ENCODE measurements around the gene TMEM150B.

DNA sequence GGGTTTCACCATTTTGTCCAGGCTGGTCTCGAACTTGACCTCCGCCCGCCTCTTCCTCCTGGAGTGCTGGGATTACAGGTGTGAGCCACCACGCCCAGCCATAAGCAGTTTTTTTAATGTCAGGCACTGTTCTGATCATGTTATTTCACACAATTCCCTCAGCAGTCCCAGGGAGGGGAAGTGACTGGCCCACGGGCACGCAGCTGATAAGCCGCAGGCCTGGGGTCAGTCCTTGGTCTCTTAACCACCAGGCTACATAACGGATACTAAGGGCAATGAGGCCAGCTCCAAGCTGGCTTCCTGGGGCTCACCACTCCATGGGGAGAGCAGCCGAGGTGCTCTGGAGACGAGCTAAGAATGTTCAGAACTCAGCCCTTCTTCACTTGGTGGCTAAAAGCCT is 27.9 kb downstream of the TMEM150B start:
- no peak for TF ChIP-seq REST (IDR thresholded peaks at IDR 0.05; ENCODE audit: unreplicated experiment)
- no peak for TF ChIP-seq POLR2AphosphoS5 (IDR thresholded peaks at IDR 0.05; ENCODE audit: low read depth)
- TF ChIP-seq, protein P1, sequence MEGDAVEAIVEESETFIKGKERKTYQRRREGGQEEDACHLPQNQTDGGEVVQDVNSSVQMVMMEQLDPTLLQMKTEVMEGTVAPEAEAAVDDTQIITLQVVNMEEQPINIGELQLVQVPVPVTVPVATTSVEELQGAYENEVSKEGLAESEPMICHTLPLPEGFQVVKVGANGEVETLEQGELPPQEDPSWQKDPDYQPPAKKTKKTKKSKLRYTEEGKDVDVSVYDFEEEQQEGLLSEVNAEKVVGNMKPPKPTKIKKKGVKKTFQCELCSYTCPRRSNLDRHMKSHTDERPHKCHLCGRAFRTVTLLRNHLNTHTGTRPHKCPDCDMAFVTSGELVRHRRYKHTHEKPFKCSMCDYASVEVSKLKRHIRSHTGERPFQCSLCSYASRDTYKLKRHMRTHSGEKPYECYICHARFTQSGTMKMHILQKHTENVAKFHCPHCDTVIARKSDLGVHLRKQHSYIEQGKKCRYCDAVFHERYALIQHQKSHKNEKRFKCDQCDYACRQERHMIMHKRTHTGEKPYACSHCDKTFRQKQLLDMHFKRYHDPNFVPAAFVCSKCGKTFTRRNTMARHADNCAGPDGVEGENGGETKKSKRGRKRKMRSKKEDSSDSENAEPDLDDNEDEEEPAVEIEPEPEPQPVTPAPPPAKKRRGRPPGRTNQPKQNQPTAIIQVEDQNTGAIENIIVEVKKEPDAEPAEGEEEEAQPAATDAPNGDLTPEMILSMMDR (conservative IDR thresholded peaks at IDR 0.05; ENCODE audit: low read depth in 2 of 2) = no peak
- no peak for TF ChIP-seq EZH2 (IDR thresholded peaks at IDR 0.05; ENCODE audit: low read depth, unreplicated experiment)
- no peak for TF ChIP-seq CREB1 (CRISPR knock-in tag; IDR thresholded peaks at IDR 0.05; ENCODE audit: low read depth)
- TF ChIP-seq NANOG (IDR thresholded peaks at IDR 0.05; ENCODE audit: borderline replicate concordance) = no peak
- TF ChIP-seq ZNF114 (CRISPR knock-in tag; IDR thresholded peaks at IDR 0.05) = no peak
- no peak for TF ChIP-seq EZH2phosphoT487 (IDR thresholded peaks at IDR 0.05; ENCODE audit: unreplicated experiment)

Measured in GM23338 (cell line).